ENCODE data around the gene ZNF441.

Gene ZNF441

GRCh38 chr19:11738746-11739620, 27.8 kb upstream of the ZNF441 start, which contains the start of gene ZNF823 (continued):
- no peak for TF ChIP-seq ZNF548 (tag by site-specific recombination; IDR thresholded peaks at IDR 0.05)
- TF ChIP-seq ZNF639 (tag by site-specific recombination; IDR thresholded peaks at IDR 0.05): 0 out of 2 replicates have a peak, but pooled peaks have one; percentile 31
- no peak for TF ChIP-seq KLF17 (tag by site-specific recombination; IDR thresholded peaks at IDR 0.05)
- peak; percentile 79; the same call in 1 of the 2 replicates for TF ChIP-seq PATZ1 (tag by site-specific recombination; IDR thresholded peaks at IDR 0.05)
- TF ChIP-seq SP7 (tag by site-specific recombination; IDR thresholded peaks at IDR 0.05): peak; percentile 36
- TF ChIP-seq ZNF311 (tag by site-specific recombination; IDR thresholded peaks at IDR 0.05; ENCODE audit: borderline replicate concordance): no peak
- TF ChIP-seq ZNF654 (tag by site-specific recombination; IDR thresholded peaks at IDR 0.05; ENCODE audit: low read depth): no peak
- TF ChIP-seq HOXD13 (CRISPR knock-in tag; IDR thresholded peaks at IDR 0.05; ENCODE audit: borderline replicate concordance): no peak
- TF ChIP-seq MYNN (tag by site-specific recombination; IDR thresholded peaks at IDR 0.05; ENCODE audit: borderline replicate concordance): no peak
- TF ChIP-seq REPIN1 (tag by site-specific recombination; IDR thresholded peaks at IDR 0.05; ENCODE audit: low read depth): no peak
- TF ChIP-seq IKZF3 (tag by site-specific recombination; IDR thresholded peaks at IDR 0.05): peak; percentile 98
- TF ChIP-seq ZIC2 (tag by site-specific recombination; IDR thresholded peaks at IDR 0.05): peak; percentile 55
- TF ChIP-seq KLF8 (tag by site-specific recombination; IDR thresholded peaks at IDR 0.05): 0 out of 2 replicates have a peak, but pooled peaks have one; percentile 79
- no peak for TF ChIP-seq ZNF274 (IDR thresholded peaks at IDR 0.05; ENCODE audit: low read length)
- no peak for TF ChIP-seq ZNF274 (tag by site-specific recombination; IDR thresholded peaks at IDR 0.05; ENCODE audit: borderline replicate concordance)
- no peak for TF ChIP-seq ZNF211 (tag by site-specific recombination; IDR thresholded peaks at IDR 0.05; ENCODE audit: low read depth)
- peak; percentile 36; the same call in 1 of the 2 replicates for TF ChIP-seq GLIS2 (tag by site-specific recombination; IDR thresholded peaks at IDR 0.05)
- TF ChIP-seq KLF9 (tag by site-specific recombination; IDR thresholded peaks at IDR 0.05; ENCODE audit: low read depth): peak; percentile 43
- TF ChIP-seq ZNF513 (tag by site-specific recombination; IDR thresholded peaks at IDR 0.05): no peak
- no peak for TF ChIP-seq ELK4 (IDR thresholded peaks at IDR 0.05; ENCODE audit: borderline replicate concordance, low read depth, low read length)
- no peak for TF ChIP-seq AEBP2 (tag by site-specific recombination; IDR thresholded peaks at IDR 0.05; ENCODE audit: borderline replicate concordance)
- TF ChIP-seq ZNF202 (tag by site-specific recombination; IDR thresholded peaks at IDR 0.05; ENCODE audit: borderline replicate concordance): no peak
- TF ChIP-seq ZNF19 (tag by site-specific recombination; IDR thresholded peaks at IDR 0.05; ENCODE audit: low read depth): no peak
- no peak for TF ChIP-seq HOXA7 (CRISPR knock-in tag; IDR thresholded peaks at IDR 0.05; ENCODE audit: borderline replicate concordance)
- peak; percentile 96 for TF ChIP-seq ZNF341 (tag by site-specific recombination; IDR thresholded peaks at IDR 0.05; ENCODE audit: low read depth)
- TF ChIP-seq KLF1 (tag by site-specific recombination; IDR thresholded peaks at IDR 0.05): peak; percentile 43
- TF ChIP-seq ZNF645 (tag by site-specific recombination; IDR thresholded peaks at IDR 0.05): no peak
- no peak for TF ChIP-seq ZNF585B (tag by site-specific recombination; IDR thresholded peaks at IDR 0.05)
- TF ChIP-seq ZNF335 (tag by site-specific recombination; conservative IDR thresholded peaks at IDR 0.05): peak; percentile 87

Data from HEK293 (cell line).